ENCODE results near the gene TCL1A.

TCL1A gene

GRCh38 chr14:95660651-95661515 lies 53.0 kb downstream of the TCL1A start:
- no peak overlapping the region for H3K4me3 ChIP-seq (ENCODE audit: low read length)
- no peak for TF ChIP-seq CTCF (IDR thresholded peaks at IDR 0.05; ENCODE audit: insufficient read depth, low read depth, low read length, missing control alignments)
- DNase-seq (ENCODE audit: low read depth), result no peak

- DNase-seq (ENCODE audit: low read depth), result no peak
- TF ChIP-seq CTCF (IDR thresholded peaks at IDR 0.05; ENCODE audit: insufficient read depth, low read depth, low read length, missing control alignments), result no peak
- no peak overlapping the region for H3K4me3 ChIP-seq (ENCODE audit: low read length)
These were observed 53.9 kb downstream of the TCL1A start for GRCh38 chr14:95659990-95660385.

Data from epithelial cell of esophagus (primary cell).